GM21528 (cell line): ENCODE results near the gene SLC2A5.
"Not testable (repeated sequence)": the region's sequence is repeated elsewhere in the genome, so short reads cannot be mapped to it uniquely, and the experiment has no call there.

ENCODE experiments used
- ATAC-seq: cut with Tn5 transposase; IDR thresholded peaks from one replicate; pipeline ENCODE4 v1.9.1; 2021; ENCODE audit warnings: mild to moderate bottlenecking, moderate library complexity; ENCODE audit not compliant: unreplicated experiment, low FRiP score

The SLC2A5 gene

DNA sequence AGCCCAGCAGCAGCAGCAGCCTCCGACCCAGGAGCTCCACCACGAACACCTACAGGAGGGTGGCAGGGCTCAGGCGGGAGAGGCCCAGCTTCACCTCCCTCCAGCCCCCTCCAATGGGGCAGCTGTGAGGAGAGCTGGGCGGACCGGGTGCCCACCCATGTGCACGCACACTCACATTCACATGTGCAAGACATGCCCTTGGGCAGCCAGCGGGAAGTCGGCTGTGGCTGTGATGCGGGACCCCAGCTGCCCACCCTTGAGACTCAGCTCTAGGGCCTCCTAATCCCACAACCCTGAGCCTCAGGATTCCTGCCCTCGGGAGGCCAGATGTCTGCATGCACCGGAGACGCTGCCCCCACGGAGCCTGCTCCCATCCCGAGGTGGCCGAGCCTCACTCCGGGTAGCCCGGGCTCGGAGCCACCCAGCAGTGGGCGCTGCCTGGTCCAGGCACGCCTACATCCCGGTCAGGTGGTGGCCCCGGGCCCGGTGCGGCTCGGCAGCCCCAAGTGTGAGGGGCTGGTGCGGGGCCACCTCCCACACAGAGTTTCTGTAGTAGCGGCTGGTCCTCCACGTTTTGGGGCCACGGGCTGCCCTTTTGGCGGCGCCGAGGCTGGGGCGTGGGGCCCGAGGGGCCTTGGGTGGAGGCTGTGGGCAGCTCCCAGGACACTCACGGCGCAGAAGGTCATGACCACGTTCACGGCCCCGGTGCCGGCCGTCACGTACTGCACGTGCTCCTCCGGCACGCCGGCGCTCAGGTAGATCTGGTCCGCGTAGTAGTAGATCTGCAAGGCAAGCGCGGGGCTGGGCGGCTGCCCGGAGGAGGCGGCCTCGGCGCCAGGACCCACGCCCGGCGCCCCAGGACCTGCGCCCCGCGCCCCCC is 30.3 kb downstream of the SLC2A5 start:
- no peak for ATAC-seq

DNA sequence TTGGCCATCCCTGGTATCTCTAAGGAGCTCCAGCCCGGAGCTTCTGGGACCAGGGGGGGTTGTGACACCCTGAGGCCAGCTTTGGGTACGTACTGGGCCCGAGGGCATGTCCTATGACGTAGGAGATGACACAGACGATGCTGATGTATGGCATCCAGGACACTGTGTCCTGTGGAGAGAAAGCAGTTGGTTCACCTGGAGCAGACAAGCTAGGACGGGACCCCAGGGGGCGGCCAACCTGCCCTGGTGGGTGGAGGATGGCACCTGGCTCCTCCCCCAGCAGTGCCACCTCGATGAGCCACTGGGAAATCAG is 31.1 kb downstream of the SLC2A5 start:
- ATAC-seq, result no peak

GRCh38 chr1:9037476-9038337 is 31.7 kb downstream of the SLC2A5 start:
- no peak for ATAC-seq

GRCh38 chr1:9035226-9035625 is 34.2 kb downstream of the SLC2A5 start:
- no peak for ATAC-seq

DNA sequence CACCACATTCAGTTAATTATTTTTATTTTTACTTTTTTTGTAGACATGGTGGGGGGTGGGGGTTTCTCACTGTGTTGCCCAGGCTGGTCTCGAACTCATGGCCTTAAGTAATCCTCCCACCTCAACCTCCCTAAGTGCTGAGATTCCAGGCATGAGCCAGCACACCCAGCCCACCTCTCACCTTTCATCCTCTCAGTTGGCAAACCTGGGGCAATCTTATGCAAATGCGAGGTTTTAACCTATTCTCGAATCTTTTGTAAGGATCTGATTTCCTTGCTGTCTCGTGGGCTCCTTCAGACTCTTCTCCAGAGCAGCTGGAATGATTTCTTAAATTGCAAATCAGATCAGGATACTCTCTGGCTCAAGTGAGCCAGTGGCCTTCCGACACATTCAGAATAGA is 36.1 kb downstream of the SLC2A5 start:
- ATAC-seq, result no peak

- ATAC-seq, result no peak
These were observed 37.8 kb downstream of the SLC2A5 start for GRCh38 chr1:9031484-9032259.

DNA sequence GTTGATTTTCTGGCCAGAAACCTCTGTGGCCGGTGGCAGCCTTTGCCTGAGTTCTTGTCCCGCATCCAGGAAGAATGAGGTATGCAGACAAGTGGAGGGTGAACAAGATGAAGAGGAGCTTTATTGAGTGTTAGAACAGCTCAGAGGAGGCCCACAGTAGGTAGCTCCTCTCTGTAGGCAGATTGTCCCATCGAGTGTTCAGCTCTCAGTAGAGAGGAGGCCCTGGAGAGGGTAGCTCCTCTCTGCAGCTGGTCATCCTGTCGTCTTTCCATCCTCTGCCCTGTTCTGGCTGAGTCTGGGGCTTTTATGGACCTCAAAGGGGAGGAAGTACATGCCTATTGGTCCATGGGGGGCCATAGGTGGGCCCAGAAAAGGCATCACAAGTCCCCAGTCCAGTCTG is 38.4 kb downstream of the SLC2A5 start:
- ATAC-seq, result not testable (repeated sequence)

DNA sequence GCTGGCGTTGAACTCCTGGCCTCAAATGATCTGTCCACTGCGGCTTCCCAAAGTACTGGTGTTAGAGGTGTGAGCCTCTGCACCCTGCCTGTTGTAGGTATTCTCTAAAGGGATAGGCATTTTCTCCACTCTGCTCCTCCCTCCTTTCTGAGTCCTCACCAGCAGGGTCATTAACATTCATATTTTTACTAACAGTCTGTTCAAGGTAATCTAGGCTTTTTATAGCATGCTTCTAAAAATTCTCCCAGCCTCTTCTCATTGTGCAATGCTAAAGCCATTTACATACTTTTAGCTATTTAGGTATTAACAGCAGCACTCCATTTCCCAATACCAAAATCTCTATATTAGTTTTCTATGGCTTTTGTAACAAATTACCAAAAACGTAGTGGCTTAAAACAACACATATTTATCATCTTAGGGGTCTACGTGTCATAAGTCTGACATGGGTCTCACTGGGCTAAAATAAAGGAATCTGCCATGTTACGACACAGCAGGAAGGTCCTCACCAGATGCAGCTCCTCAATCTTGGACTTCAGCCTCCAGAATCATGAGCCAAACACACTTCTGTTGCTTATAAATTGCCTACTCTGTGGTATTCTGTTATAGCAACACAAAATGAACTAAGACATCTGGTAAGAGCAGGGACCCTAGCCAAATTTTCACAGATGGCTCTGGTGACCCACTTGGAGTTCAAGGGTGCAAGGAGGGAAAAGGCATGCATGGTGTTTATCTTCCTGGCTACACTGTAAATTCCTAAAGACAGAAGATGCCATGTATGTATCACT is 40.3 kb downstream of the SLC2A5 start:
- ATAC-seq, result no peak

- no peak for ATAC-seq
These were observed 42.1 kb downstream of the SLC2A5 start for GRCh38 chr1:9027307-9027706.

DNA sequence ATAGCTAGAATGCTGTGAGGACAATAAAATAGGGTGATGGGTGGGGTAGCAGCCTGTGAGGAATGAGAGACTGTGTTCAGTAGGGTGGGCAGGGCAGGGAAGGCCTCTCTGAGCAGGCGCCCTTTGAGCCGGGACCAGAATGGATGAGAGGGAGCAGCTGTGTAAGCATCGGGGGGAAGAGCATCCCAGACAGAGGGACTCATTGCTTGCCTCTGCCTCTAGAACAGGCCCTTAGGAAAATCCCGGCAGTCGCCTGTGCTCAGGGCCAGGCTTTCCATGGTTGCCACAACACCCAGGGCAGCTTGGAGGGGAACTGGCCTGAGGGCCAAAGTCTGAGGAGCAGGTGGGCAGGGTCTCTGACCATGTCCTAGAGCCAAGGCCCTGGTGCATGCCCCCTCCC is 44.0 kb downstream of the SLC2A5 start:
- no peak for ATAC-seq

GRCh38 chr1:9024837-9025236 is 44.6 kb downstream of the SLC2A5 start:
- no peak for ATAC-seq

- no peak for ATAC-seq
These were observed 46.7 kb downstream of the SLC2A5 start for GRCh38 chr1:9022773-9023172.

DNA sequence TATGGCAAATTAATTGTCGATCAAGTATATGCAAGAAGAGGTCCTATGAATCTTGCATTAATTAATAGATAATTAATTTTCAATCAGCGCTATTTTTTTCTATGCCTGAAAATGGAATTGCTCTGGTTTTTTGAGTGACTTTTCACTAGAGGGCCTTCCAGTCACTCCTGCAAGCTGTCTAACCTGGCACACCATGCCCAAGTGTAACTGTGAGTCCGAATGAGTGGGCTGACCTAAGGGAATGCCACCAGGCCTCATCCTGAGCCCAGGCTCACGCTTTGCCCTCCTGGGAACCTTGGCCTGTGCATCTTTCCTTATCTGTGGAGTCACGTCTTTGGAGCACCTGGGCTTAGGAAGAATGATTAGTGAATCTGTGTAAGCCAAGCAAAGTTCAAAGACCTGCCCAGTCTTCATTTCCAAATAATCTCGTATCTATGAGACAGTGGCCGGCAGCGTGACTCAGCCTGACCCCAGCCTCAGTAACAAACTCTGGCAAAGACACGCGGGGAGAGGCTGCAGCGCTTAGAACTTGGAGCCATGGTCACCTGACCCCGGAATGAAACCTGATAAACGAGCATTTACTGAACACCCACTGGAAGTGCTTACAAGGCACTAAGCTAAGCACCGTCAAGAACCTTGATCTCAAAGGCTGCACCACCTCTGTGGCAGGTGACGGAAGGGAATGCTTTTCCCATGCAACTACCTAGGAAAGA is 47.3 kb downstream of the SLC2A5 start:
- ATAC-seq, result not testable (repeated sequence)

GRCh38 chr1:9020305-9020704 is 49.1 kb downstream of the SLC2A5 start:
- ATAC-seq, result no peak

- no peak for ATAC-seq
These were observed 49.5 kb downstream of the SLC2A5 start for GRCh38 chr1:9019896-9020295.

DNA sequence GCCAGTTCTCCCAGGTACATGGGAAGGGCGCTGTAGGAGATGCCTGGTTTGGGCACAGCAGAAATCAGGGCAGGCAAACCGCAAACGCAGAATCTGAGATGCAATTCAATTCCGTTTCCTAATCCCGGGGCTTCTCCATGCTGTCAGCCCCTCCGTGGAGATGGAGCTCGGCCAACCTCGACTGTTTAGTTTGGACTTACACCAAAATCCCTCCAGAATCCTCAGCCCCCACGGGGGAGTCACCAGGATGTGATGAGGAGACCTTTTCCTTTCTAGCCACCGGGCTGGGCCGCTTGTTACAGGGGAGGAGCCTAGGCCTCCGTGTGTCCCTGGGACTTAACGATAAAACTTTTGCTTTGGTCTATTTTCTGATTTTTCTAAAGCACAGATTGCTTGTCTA is 51.1 kb downstream of the SLC2A5 start:
- no peak for ATAC-seq

DNA sequence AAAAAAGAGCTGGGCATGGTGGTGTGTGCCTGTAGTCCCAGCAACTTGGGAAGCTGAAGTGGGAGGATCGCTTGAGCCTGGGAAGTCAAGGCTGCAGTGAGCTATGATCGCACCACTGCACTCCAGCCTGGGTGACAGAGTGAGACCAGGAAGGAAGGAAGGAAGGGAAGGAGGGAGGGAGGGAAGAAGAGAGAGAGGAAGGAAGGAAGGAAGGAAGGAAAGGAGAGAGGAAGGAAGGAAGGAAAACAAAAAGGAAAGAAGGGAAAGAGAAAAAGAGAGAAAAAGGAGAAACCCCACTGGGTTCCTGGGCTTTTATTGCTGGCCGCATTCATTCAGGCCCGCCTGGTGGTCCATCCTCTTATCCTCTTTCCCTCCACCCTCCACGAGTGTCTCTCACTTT is 53.0 kb downstream of the SLC2A5 start:
- ATAC-seq, result no peak

GRCh38 chr1:9014475-9015375 is 54.7 kb downstream of the SLC2A5 start:
- ATAC-seq, result no peak

- ATAC-seq, result no peak
These were observed 55.6 kb downstream of the SLC2A5 start for GRCh38 chr1:9013819-9014218.
